ENCODE data around the gene TTLL11. TPM values are rescaled to one million over a fixed set of nuclear protein-coding genes. Genes with fewer than 3 reads are reported as not detected.

The TTLL11 gene
- total and polyA plus RNA-seq, 2 experiments from 2014 or later = 0.57 to 1.4 TPM

GRCh38 chr9:121950441-121950840 lies 142.7 kb downstream of the TTLL11 start:
- no peak for TF ChIP-seq ETS1 (IDR thresholded peaks at IDR 0.05)
- TF ChIP-seq NANOG (IDR thresholded peaks at IDR 0.05; ENCODE audit: borderline replicate concordance) = no peak
- TF ChIP-seq ZNF114 (CRISPR knock-in tag; IDR thresholded peaks at IDR 0.05) = no peak
- TF ChIP-seq REST (IDR thresholded peaks at IDR 0.05; ENCODE audit: unreplicated experiment) = no peak
- TF ChIP-seq JUNB (IDR thresholded peaks at IDR 0.05; ENCODE audit: unreplicated experiment) = no peak
- no peak for TF ChIP-seq STAT1 (IDR thresholded peaks at IDR 0.05; ENCODE audit: unreplicated experiment)
- no peak for TF ChIP-seq EZH2phosphoT487 (IDR thresholded peaks at IDR 0.05; ENCODE audit: unreplicated experiment)
- TF ChIP-seq POLR2AphosphoS5 (IDR thresholded peaks at IDR 0.05; ENCODE audit: low read depth) = no peak
- TF ChIP-seq CREB1 (CRISPR knock-in tag; IDR thresholded peaks at IDR 0.05; ENCODE audit: low read depth) = no peak
- no peak for TF ChIP-seq ZNF462 (CRISPR knock-in tag; IDR thresholded peaks at IDR 0.05)
- no peak for TF ChIP-seq CTCF (conservative IDR thresholded peaks at IDR 0.05; ENCODE audit: low read depth in 2 of 2)
- no peak for TF ChIP-seq EZH2 (IDR thresholded peaks at IDR 0.05; ENCODE audit: low read depth, unreplicated experiment)
- no peak for TF ChIP-seq ZNF331 (CRISPR knock-in tag; IDR thresholded peaks at IDR 0.05; ENCODE audit: low read depth)

More at GRCh38 chr9:121950441-121950840, 142.7 kb downstream of the TTLL11 start:
- Histone ChIP-seq H3F3A (replicated peaks; ENCODE audit: low read depth) (no peaks in the 10 kb centered on the region), H3K79me2 (replicated peaks; ENCODE audit: insufficient read depth) (no peaks in the 10 kb centered on the region), H4K20me1 (replicated peaks; ENCODE audit: insufficient read depth) (no peaks in the 10 kb centered on the region), H3K9me2 (ENCODE audit: insufficient read depth) (no peaks in the 10 kb centered on the region; the same call in 1 of the 2 replicates), H3K4me2 (no peak overlapping the region), H3K4me3 (no peak overlapping the region), H3K36me3 (ENCODE audit: insufficient read depth) (no peaks in the 10 kb centered on the region), H3K27me3 (ENCODE audit: insufficient read depth) (no peaks in the 10 kb centered on the region), H3K4me1 (ENCODE audit: insufficient read depth) (peaks cover 10% of the 10 kb centered on the region), H3K27ac (ENCODE audit: low read depth) (no peak overlapping the region), H2AFZ (no peak overlapping the region)
- no peak for DNase-seq (ENCODE audit: low spot score)
- no peaks in the 10 kb centered on the region for H3K36me3 Mint-ChIP-seq (ENCODE audit: low read depth)
- no peak for ATAC-seq
- no peak overlapping the region for H3K27ac Mint-ChIP-seq
- no peak overlapping the region for H3K4me3 Mint-ChIP-seq
- H3K27me3 Mint-ChIP-seq (ENCODE audit: insufficient read depth, low read depth, poor library complexity) = peaks cover 7% of the 10 kb centered on the region
- no peaks in the 10 kb centered on the region for H3K9me3 Mint-ChIP-seq
- H3K4me1 Mint-ChIP-seq = peaks cover 18% of the 10 kb centered on the region
